Measurements from ENCODE around the gene ACVR1C.

The ACVR1C gene

GRCh38 chr2:157480182-157480961 lies 148.3 kb downstream of the ACVR1C start:
- no peak overlapping the region for H3K4me3 ChIP-seq (ENCODE audit: low read length)
- H3K36me3 ChIP-seq (ENCODE audit: control insufficient read depth, insufficient read depth, low read length) = no peaks in the 10 kb centered on the region
- no CpG with 5 or more reads among the region's 3 CpGs for WGBS (ENCODE audit: insufficient coverage, insufficient read length)
- no peaks in the 10 kb centered on the region for H3K9me3 ChIP-seq (ENCODE audit: control insufficient read depth, insufficient read depth, low read length)
- H3K27ac ChIP-seq (ENCODE audit: low read length) = no peak overlapping the region
- H3K4me1 ChIP-seq (ENCODE audit: control insufficient read depth, insufficient read depth, low read length) = no peaks in the 10 kb centered on the region
- DNase-seq (ENCODE audit: low read depth, low spot score) = no peak
- H3K27me3 ChIP-seq (ENCODE audit: control insufficient read depth, insufficient read depth, low read length) = no peaks in the 10 kb centered on the region

- no peaks in the 10 kb centered on the region for H3K4me1 ChIP-seq (ENCODE audit: control insufficient read depth, insufficient read depth, low read length)
- WGBS (ENCODE audit: insufficient coverage, insufficient read length) = no CpG with 5 or more reads among the region's 7 CpGs
- no peaks in the 10 kb centered on the region for H3K27me3 ChIP-seq (ENCODE audit: control insufficient read depth, insufficient read depth, low read length)
- no peak overlapping the region for H3K4me3 ChIP-seq (ENCODE audit: low read length)
- DNase-seq (ENCODE audit: low read depth, low spot score) = no peak
- H3K36me3 ChIP-seq (ENCODE audit: control insufficient read depth, insufficient read depth, low read length) = no peaks in the 10 kb centered on the region
- H3K27ac ChIP-seq (ENCODE audit: low read length) = no peak overlapping the region
- H3K9me3 ChIP-seq (ENCODE audit: control insufficient read depth, insufficient read depth, low read length) = no peaks in the 10 kb centered on the region
These were observed 149.3 kb downstream of the ACVR1C start for GRCh38 chr2:157479081-157480027.

GRCh38 chr2:157477919-157478318 lies 150.7 kb downstream of the ACVR1C start:
- Histone ChIP-seq H3K4me3 (ENCODE audit: low read length) (no peak overlapping the region), H3K4me1 (ENCODE audit: control insufficient read depth, insufficient read depth, low read length) (no peaks in the 10 kb centered on the region), H3K27ac (ENCODE audit: low read length) (no peak overlapping the region), H3K9me3 (ENCODE audit: control insufficient read depth, insufficient read depth, low read length) (no peaks in the 10 kb centered on the region), H3K27me3 (ENCODE audit: control insufficient read depth, insufficient read depth, low read length) (no peaks in the 10 kb centered on the region), H3K36me3 (ENCODE audit: control insufficient read depth, insufficient read depth, low read length) (no peaks in the 10 kb centered on the region)
- DNase-seq (ENCODE audit: low read depth, low spot score) = no peak

- no peaks in the 10 kb centered on the region for H3K27me3 ChIP-seq (ENCODE audit: control insufficient read depth, insufficient read depth, low read length)
- no peak for DNase-seq (ENCODE audit: low read depth, low spot score)
- H3K27ac ChIP-seq (ENCODE audit: low read length) = no peak overlapping the region
- H3K9me3 ChIP-seq (ENCODE audit: control insufficient read depth, insufficient read depth, low read length) = no peaks in the 10 kb centered on the region
- H3K4me3 ChIP-seq (ENCODE audit: low read length) = no peak overlapping the region
- H3K36me3 ChIP-seq (ENCODE audit: control insufficient read depth, insufficient read depth, low read length) = no peaks in the 10 kb centered on the region
- H3K4me1 ChIP-seq (ENCODE audit: control insufficient read depth, insufficient read depth, low read length) = no peaks in the 10 kb centered on the region
These were observed 151.5 kb downstream of the ACVR1C start for GRCh38 chr2:157476953-157477709.
